ENCODE data around the gene LLCFC1.

DNA sequence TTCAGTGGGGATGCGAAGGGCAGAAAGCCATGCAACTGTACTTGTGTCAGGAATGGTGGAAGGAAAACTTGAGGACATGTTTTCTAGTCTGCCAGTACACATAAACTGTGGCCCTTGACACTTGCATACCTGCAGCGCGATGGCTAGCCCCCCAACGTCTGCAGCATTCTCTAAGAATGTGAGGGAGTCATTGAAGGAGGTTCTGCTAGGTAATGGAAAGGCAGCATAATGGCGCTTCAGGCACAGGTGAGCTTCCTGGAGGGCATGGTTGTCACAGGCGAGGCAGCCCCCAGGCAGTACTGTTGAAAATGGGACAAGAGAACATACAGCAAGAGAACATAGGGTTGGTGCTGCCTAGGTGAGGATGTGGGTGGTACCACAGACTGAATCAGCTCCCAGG lies 3.5 kb downstream of the LLCFC1 start:
- TF ChIP-seq CTCF (conservative IDR thresholded peaks at IDR 0.05; ENCODE audit: low read depth, low read length) (no peak), EZH2 (IDR thresholded peaks at IDR 0.05; ENCODE audit: borderline replicate concordance, low read depth, low read length, poor library complexity, severe bottlenecking) (no peak)
